BE2C (cell line): ENCODE data around the gene USF1.
"Not testable (repeated sequence)": the region's sequence is repeated elsewhere in the genome, so short reads cannot be mapped to it uniquely, and the experiment has no call there.

ENCODE experiments used
- DNase-seq: peaks from one replicate; pipeline ENCODE4 v3.0.0-alpha.2; 2020
- H3K27me3 ChIP-seq: fragments of 250-450 bp; sonication (Bioruptor Pico); 2 replicates; pipeline ENCODE4 v1.5.1; 2020; ENCODE audit warnings: mild to moderate bottlenecking
- H3K36me3 ChIP-seq: fragments of 250-450 bp; sonication (Bioruptor Pico); 2 replicates; pipeline ENCODE4 v1.5.1; 2020; ENCODE audit warnings: mild to moderate bottlenecking
- H3K4me1 ChIP-seq: fragments of 250-450 bp; sonication (Bioruptor Pico); 2 replicates; pipeline ENCODE4 v1.5.1; 2020
- H3K4me3 ChIP-seq: 2 replicates; pipeline ENCODE4 v1.5.1; 2011; ENCODE audit warnings: low read depth, low read length
- H3K9me3 ChIP-seq: fragments of 250-450 bp; sonication (Bioruptor Pico); 2 replicates; pipeline ENCODE4 v1.5.1; 2020
- TF ChIP-seq, protein P1 (sequence below): IDR thresholded peaks from 2 replicates; pipeline ENCODE4 v1.5.1; 2012; ENCODE audit warnings: mild to moderate bottlenecking, low read depth, low read length

The USF1 gene

DNA sequence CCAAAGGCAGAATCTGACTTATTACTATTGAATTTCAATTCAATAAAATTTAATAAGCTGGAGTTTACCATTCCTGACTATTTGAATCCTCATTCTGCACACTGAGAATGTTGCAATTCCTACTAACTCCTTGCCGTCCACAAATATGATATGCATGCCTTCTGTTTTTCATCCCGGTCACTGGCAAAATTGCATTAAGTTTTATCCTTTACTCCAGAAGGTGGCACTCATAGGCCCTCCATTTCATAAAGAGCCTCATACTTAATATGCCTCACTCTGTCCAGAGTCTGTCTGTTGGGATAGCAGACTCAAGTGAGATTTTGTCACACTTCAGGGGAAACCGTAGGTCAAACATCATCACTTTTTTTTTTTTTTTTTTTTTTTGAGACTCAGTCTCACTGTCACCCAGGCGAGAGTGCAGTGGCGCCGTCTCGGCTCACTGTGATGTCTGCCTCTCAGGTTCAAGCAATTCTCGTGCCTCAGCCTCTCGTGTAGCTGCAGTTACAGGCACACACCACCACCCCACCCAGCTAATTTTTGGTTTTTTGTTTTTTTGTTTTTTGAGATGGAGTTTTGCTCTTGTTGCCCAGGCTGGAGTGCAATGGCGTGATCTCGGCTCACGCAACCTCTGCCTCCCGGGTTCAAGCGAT, 52.1 kb downstream of the USF1 start:
- H3K9me3 ChIP-seq: no peaks in the 10 kb centered on the region
- H3K4me1 ChIP-seq: no peaks in the 10 kb centered on the region
- no peaks in the 10 kb centered on the region for H3K36me3 ChIP-seq
- TF ChIP-seq, protein P1, sequence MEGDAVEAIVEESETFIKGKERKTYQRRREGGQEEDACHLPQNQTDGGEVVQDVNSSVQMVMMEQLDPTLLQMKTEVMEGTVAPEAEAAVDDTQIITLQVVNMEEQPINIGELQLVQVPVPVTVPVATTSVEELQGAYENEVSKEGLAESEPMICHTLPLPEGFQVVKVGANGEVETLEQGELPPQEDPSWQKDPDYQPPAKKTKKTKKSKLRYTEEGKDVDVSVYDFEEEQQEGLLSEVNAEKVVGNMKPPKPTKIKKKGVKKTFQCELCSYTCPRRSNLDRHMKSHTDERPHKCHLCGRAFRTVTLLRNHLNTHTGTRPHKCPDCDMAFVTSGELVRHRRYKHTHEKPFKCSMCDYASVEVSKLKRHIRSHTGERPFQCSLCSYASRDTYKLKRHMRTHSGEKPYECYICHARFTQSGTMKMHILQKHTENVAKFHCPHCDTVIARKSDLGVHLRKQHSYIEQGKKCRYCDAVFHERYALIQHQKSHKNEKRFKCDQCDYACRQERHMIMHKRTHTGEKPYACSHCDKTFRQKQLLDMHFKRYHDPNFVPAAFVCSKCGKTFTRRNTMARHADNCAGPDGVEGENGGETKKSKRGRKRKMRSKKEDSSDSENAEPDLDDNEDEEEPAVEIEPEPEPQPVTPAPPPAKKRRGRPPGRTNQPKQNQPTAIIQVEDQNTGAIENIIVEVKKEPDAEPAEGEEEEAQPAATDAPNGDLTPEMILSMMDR: peak; percentile 43
- DNase-seq: no peak
- peaks cover 6% of the 10 kb centered on the region; the same call in 1 of the 2 replicates for H3K27me3 ChIP-seq
- no peak overlapping the region for H3K4me3 ChIP-seq

GRCh38 chr1:160992036-160992435, 53.7 kb downstream of the USF1 start:
- DNase-seq: not testable (repeated sequence)

More at GRCh38 chr1:160992036-160992435, 53.7 kb downstream of the USF1 start:
- not testable (repeated sequence) for H3K4me1 ChIP-seq, H3K4me3 ChIP-seq, H3K27me3 ChIP-seq, H3K9me3 ChIP-seq, H3K36me3 ChIP-seq
